ENCODE data around the gene PCGF2.
A peak's percentile ranks its signal among the peaks of the same experiment; 100 is the strongest.

The PCGF2 gene

GRCh38 chr17:38751144-38751807 lies 3.1 kb upstream of the PCGF2 start:
- no peak for DNase-seq

- DNase-seq, result no peak
These were observed 2.4 kb upstream of the PCGF2 start for GRCh38 chr17:38750312-38751121.

- no peak for DNase-seq
These were observed 1.8 kb upstream of the PCGF2 start for GRCh38 chr17:38750044-38750311.

- peak; percentile 64 for DNase-seq
These were observed 1.3 kb upstream of the PCGF2 start for GRCh38 chr17:38749223-38750043.

GRCh38 chr17:38748892-38749222 lies 721 bp upstream of the PCGF2 start:
- DNase-seq, result no peak

- no peak for DNase-seq
These were observed 530 bp downstream of the PCGF2 start for GRCh38 chr17:38747463-38748148.

GRCh38 chr17:38746849-38747462 lies 1.2 kb downstream of the PCGF2 start:
- DNase-seq, result no peak

- no peak for DNase-seq
These were observed 1.9 kb downstream of the PCGF2 start for GRCh38 chr17:38746004-38746848.

- DNase-seq, result peak; percentile 29
These were observed 2.6 kb downstream of the PCGF2 start for GRCh38 chr17:38745545-38745944.

GRCh38 chr17:38743556-38744171 lies 4.5 kb downstream of the PCGF2 start:
- no peak for DNase-seq

- no peak for DNase-seq
These were observed 5.5 kb downstream of the PCGF2 start for GRCh38 chr17:38742411-38743308.

GRCh38 chr17:38741921-38742410 lies 6.2 kb downstream of the PCGF2 start:
- DNase-seq, result no peak

- no peak for DNase-seq
These were observed 6.7 kb downstream of the PCGF2 start for GRCh38 chr17:38741461-38741860.

GRCh38 chr17:38740806-38741205 lies 7.3 kb downstream of the PCGF2 start:
- no peak for DNase-seq

GRCh38 chr17:38740044-38740443 lies 8.1 kb downstream of the PCGF2 start:
- no peak for DNase-seq

GRCh38 chr17:38739305-38739704 lies 8.8 kb downstream of the PCGF2 start:
- no peak for DNase-seq

- DNase-seq, result no peak
These were observed 9.4 kb downstream of the PCGF2 start for GRCh38 chr17:38738686-38739085.

GRCh38 chr17:38738007-38738662 lies 10.0 kb downstream of the PCGF2 start:
- DNase-seq, result no peak

- no peak for DNase-seq
These were observed 12.8 kb downstream of the PCGF2 start for GRCh38 chr17:38735161-38735997.
